ENCODE results near the gene DGUOK. TPM values are rescaled to one million over a fixed set of nuclear protein-coding genes. Genes with fewer than 3 reads are reported as not detected.

Gene DGUOK
- total RNA-seq, 1 experiment from 2014 or later, result 70.7 TPM

DNA sequence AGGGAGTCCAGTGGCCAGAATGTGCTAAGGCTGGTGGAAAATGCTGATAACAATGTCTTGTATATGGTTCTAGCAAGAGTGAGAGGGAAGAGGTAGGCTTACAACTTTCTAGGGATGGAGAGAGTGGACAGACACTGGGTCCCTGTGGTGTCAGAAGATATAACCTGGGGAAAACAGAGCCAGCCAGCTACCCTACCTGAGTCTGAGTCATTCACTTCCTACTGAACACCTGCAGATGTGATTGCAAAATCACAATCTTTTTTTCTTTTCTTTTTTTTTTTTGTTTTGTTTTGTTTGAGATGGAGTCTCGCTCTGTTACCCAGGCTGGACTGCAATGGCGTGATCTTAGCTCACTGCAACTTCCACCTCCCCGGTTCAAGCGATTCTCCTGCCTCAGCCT is 65.4 kb downstream of the DGUOK start:
- Mint-ChIP-seq H3K27me3 (ENCODE audit: insufficient read depth, unreplicated experiment) (no peaks in the 10 kb centered on the region), H3K36me3 (ENCODE audit: insufficient read depth, unreplicated experiment) (peaks cover 46% of the 10 kb centered on the region), H3K27ac (ENCODE audit: unreplicated experiment) (no peak overlapping the region), H3K4me3 (ENCODE audit: unreplicated experiment) (no peak overlapping the region), H3K9me3 (ENCODE audit: unreplicated experiment) (peaks cover 9% of the 10 kb centered on the region), H3K4me1 (ENCODE audit: low read depth, unreplicated experiment) (peaks cover 10% of the 10 kb centered on the region)
- no TSS peak for BruUV-seq (replicated peaks)
- no peak for DNase-seq
- Histone ChIP-seq H3K4me1 (peaks cover 5% of the 10 kb centered on the region), H3K27me3 (replicated peaks; ENCODE audit: control insufficient read depth, insufficient read depth, low read length) (no peaks in the 10 kb centered on the region), H3K4me3 (ENCODE audit: low read depth, low read length) (no peak overlapping the region), H3K36me3 (ENCODE audit: control insufficient read depth, insufficient read depth, low read length) (peaks cover 7% of the 10 kb centered on the region), H3K9me3 (no peaks in the 10 kb centered on the region)
- TF ChIP-seq, protein P1, sequence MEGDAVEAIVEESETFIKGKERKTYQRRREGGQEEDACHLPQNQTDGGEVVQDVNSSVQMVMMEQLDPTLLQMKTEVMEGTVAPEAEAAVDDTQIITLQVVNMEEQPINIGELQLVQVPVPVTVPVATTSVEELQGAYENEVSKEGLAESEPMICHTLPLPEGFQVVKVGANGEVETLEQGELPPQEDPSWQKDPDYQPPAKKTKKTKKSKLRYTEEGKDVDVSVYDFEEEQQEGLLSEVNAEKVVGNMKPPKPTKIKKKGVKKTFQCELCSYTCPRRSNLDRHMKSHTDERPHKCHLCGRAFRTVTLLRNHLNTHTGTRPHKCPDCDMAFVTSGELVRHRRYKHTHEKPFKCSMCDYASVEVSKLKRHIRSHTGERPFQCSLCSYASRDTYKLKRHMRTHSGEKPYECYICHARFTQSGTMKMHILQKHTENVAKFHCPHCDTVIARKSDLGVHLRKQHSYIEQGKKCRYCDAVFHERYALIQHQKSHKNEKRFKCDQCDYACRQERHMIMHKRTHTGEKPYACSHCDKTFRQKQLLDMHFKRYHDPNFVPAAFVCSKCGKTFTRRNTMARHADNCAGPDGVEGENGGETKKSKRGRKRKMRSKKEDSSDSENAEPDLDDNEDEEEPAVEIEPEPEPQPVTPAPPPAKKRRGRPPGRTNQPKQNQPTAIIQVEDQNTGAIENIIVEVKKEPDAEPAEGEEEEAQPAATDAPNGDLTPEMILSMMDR (IDR thresholded peaks at IDR 0.05; ENCODE audit: insufficient read depth in 1 of 2, low read depth in 1 of 2, low read length in 1 of 2, severe bottlenecking in 1 of 2, unreplicated experiment in 1 of 2), result no peak
- intact Hi-C loops (cut with micrococcal nuclease; ENCODE audit: unreplicated experiment), result no loop called here
- ChIA-PET POLR2A (interaction anchor here (0.6 kb wide), 1 partner anchor 98 kb away, joined by 4 read pairs; no protein-coding TSS in a partner anchor), CTCF (no interaction called here)

- POLR2A ChIA-PET, result no interaction called here
- BruUV-seq (replicated peaks), result no TSS peak
- TF ChIP-seq, protein P1 (IDR thresholded peaks at IDR 0.05; ENCODE audit: insufficient read depth in 1 of 2, low read depth in 1 of 2, low read length in 1 of 2, severe bottlenecking in 1 of 2, unreplicated experiment in 1 of 2), result no peak
- H3K4me3 ChIP-seq (ENCODE audit: low read depth, low read length), result no peak overlapping the region
- H3K27me3 ChIP-seq (replicated peaks; ENCODE audit: control insufficient read depth, insufficient read depth, low read length), result no peaks in the 10 kb centered on the region
- no peaks in the 10 kb centered on the region for H3K9me3 ChIP-seq
- CTCF ChIA-PET, result no interaction called here
- peaks cover 13% of the 10 kb centered on the region for H3K4me1 Mint-ChIP-seq (ENCODE audit: low read depth, unreplicated experiment)
- no peak overlapping the region for H3K27ac Mint-ChIP-seq (ENCODE audit: unreplicated experiment)
- peaks cover 9% of the 10 kb centered on the region for H3K9me3 Mint-ChIP-seq (ENCODE audit: unreplicated experiment)
- no peak for DNase-seq
- no peaks in the 10 kb centered on the region for H3K27me3 Mint-ChIP-seq (ENCODE audit: insufficient read depth, unreplicated experiment)
- intact Hi-C loops (cut with micrococcal nuclease; ENCODE audit: unreplicated experiment), result no loop called here
- H3K4me3 Mint-ChIP-seq (ENCODE audit: unreplicated experiment), result no peak overlapping the region
- H3K36me3 Mint-ChIP-seq (ENCODE audit: insufficient read depth, unreplicated experiment), result peaks cover 38% of the 10 kb centered on the region
- H3K4me1 ChIP-seq, result no peaks in the 10 kb centered on the region
- peaks cover 4% of the 10 kb centered on the region for H3K36me3 ChIP-seq (ENCODE audit: control insufficient read depth, insufficient read depth, low read length)
These were observed 66.7 kb downstream of the DGUOK start for GRCh38 chr2:73993376-73993775.

DNA sequence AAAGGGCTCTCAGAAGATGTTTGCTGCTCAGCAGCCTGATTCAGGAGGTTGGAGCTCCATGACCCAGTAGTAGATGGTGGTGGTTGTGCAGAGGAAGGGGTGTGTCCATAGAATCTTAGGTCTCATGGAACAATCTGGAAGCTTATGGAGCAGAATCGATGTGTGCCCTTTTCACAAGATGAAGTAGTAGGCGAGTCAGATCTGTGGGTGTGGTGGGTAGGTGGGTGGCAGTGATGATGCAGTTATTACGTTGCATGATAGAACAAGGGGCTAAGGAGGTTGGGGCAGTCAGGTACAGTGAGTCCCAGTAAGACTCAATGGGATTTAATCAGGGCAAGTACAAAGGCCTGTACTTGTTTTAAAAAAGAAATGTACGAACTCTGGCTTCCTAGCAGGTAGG is 67.1 kb downstream of the DGUOK start:
- H3K4me1 Mint-ChIP-seq (ENCODE audit: low read depth, unreplicated experiment), result peaks cover 17% of the 10 kb centered on the region
- TF ChIP-seq, protein P1 (IDR thresholded peaks at IDR 0.05; ENCODE audit: insufficient read depth in 1 of 2, low read depth in 1 of 2, low read length in 1 of 2, severe bottlenecking in 1 of 2, unreplicated experiment in 1 of 2), result no peak
- intact Hi-C loops (cut with micrococcal nuclease; ENCODE audit: unreplicated experiment), result no loop called here
- Histone ChIP-seq H3K4me1 (peaks cover under 1% of the 10 kb centered on the region; the same call in 1 of the 2 replicates), H3K4me3 (ENCODE audit: low read depth, low read length) (no peak overlapping the region), H3K36me3 (ENCODE audit: control insufficient read depth, insufficient read depth, low read length) (peaks cover 4% of the 10 kb centered on the region), H3K27me3 (replicated peaks; ENCODE audit: control insufficient read depth, insufficient read depth, low read length) (no peaks in the 10 kb centered on the region), H3K9me3 (no peaks in the 10 kb centered on the region)
- POLR2A ChIA-PET, result no interaction called here
- no peaks in the 10 kb centered on the region for H3K27me3 Mint-ChIP-seq (ENCODE audit: insufficient read depth, unreplicated experiment)
- no TSS peak for BruUV-seq (replicated peaks)
- DNase-seq, result no peak
- H3K36me3 Mint-ChIP-seq (ENCODE audit: insufficient read depth, unreplicated experiment), result peaks cover 34% of the 10 kb centered on the region
- CTCF ChIA-PET, result no interaction called here
- H3K4me3 Mint-ChIP-seq (ENCODE audit: unreplicated experiment), result no peak overlapping the region
- H3K27ac Mint-ChIP-seq (ENCODE audit: unreplicated experiment), result no peak overlapping the region
- peaks cover 9% of the 10 kb centered on the region for H3K9me3 Mint-ChIP-seq (ENCODE audit: unreplicated experiment)
